GM12874 (cell line): ENCODE measurements around the gene CASP9.

ENCODE experiments used
- CTCF ChIP-seq: IDR thresholded peaks from 2 replicates; pipeline ENCODE4 v1.5.1; 2011; ENCODE audit warnings: low read depth, mild to moderate bottlenecking, control low read depth, low read length, moderate library complexity; ENCODE audit not compliant: insufficient read depth

Gene CASP9

GRCh38 chr1:15524021-15524282 is at the start of gene CASP9:
CASP9 (minus strand) TSS chr1:15524215; CDS start chr1:15524200, 15 bp downstream.
- no peak for TF ChIP-seq CTCF

- TF ChIP-seq CTCF, result no peak
Observed at GRCh38 chr1:15573477-15573876, 49.5 kb upstream of the CASP9 start.

- TF ChIP-seq CTCF, result no peak
Observed at GRCh38 chr1:15571266-15571665, 47.3 kb upstream of the CASP9 start.

- TF ChIP-seq CTCF, result no peak
Observed at GRCh38 chr1:15570861-15571260, 46.8 kb upstream of the CASP9 start.

GRCh38 chr1:15568387-15569073 is 44.5 kb upstream of the CASP9 start:
- TF ChIP-seq CTCF, result no peak

- TF ChIP-seq CTCF, result no peak
Observed at GRCh38 chr1:15559189-15559810, 35.3 kb upstream of the CASP9 start.

GRCh38 chr1:15558516-15558915 is 34.5 kb upstream of the CASP9 start:
- no peak for TF ChIP-seq CTCF
